HUDEP-2 (cell line): ENCODE measurements around the gene HNRNPU.

Source experiments
- DNase-seq, 76 experiments: peaks; one replicate each; lab custom pipeline; 2025; ENCODE audit not compliant: unreplicated experiment in 76 of 76; lab: John Stamatoyannopoulos, UW

HNRNPU gene

GRCh38 chr1:244813327-244813726 is 51.0 kb downstream of the HNRNPU start:
- no peak for DNase-seq

- no peak for DNase-seq
Measured at GRCh38 chr1:244810221-244810620, 54.1 kb downstream of the HNRNPU start.

- DNase-seq = no peak
Measured at GRCh38 chr1:244807138-244807537, 57.2 kb downstream of the HNRNPU start.

- DNase-seq = no peak
Measured at GRCh38 chr1:244804841-244805240, 59.5 kb downstream of the HNRNPU start.

- DNase-seq = no peak
Measured at GRCh38 chr1:244802556-244803239, 61.6 kb downstream of the HNRNPU start.

GRCh38 chr1:244802041-244802440 is 62.3 kb downstream of the HNRNPU start:
- DNase-seq = no peak

- peak in 15 of 76 experiments; percentile 0 to 30 (median 3) for DNase-seq
Measured at GRCh38 chr1:244801246-244801645, 63.1 kb downstream of the HNRNPU start.

- no peak for DNase-seq
Measured at GRCh38 chr1:244800821-244801220, 63.5 kb downstream of the HNRNPU start.
